GM19468 (cell line): ENCODE results near the gene ASZ1.
"Not testable (repeated sequence)": the region's sequence is repeated elsewhere in the genome, so short reads cannot be mapped to it uniquely, and the experiment has no call there.

Experiments
- ATAC-seq: cut with Tn5 transposase; IDR thresholded peaks from one replicate; pipeline ENCODE4 v1.9.1; 2021; ENCODE audit warnings: mild to moderate bottlenecking, moderate library complexity, moderate number of reproducible peaks; ENCODE audit not compliant: unreplicated experiment; ENCODE audit errors: extremely low read depth

Gene ASZ1

GRCh38 chr7:117427258-117427701 lies at the start of gene ASZ1:
TSS of gene ASZ1 (minus strand) at chr7:117427493. CDS start at chr7:117427460, 33 bp downstream.
- ATAC-seq: no peak

- no peak for ATAC-seq
Observed at GRCh38 chr7:117476557-117477215, 49.4 kb upstream of the ASZ1 start.

GRCh38 chr7:117472335-117472734 lies 45.0 kb upstream of the ASZ1 start:
- no peak for ATAC-seq

- ATAC-seq: peak; percentile 45
Observed at GRCh38 chr7:117470777-117471176, 43.5 kb upstream of the ASZ1 start.

- ATAC-seq: no peak
Observed at GRCh38 chr7:117468174-117468573, 40.9 kb upstream of the ASZ1 start.

GRCh38 chr7:117460815-117461214 lies 33.5 kb upstream of the ASZ1 start:
- ATAC-seq: not testable (repeated sequence)

GRCh38 chr7:117459735-117460134 lies 32.4 kb upstream of the ASZ1 start:
- ATAC-seq: no peak

GRCh38 chr7:117458977-117459583 lies 31.8 kb upstream of the ASZ1 start:
- ATAC-seq: no peak

- ATAC-seq: no peak
Observed at GRCh38 chr7:117448655-117449054, 21.4 kb upstream of the ASZ1 start.

GRCh38 chr7:117446220-117446815 lies 19.0 kb upstream of the ASZ1 start:
- ATAC-seq: no peak

GRCh38 chr7:117445206-117445605 lies 17.9 kb upstream of the ASZ1 start:
- no peak for ATAC-seq

- no peak for ATAC-seq
Observed at GRCh38 chr7:117444646-117445045, 17.4 kb upstream of the ASZ1 start.

GRCh38 chr7:117435475-117436043 lies 8.3 kb upstream of the ASZ1 start:
- ATAC-seq: peak; percentile 88

- ATAC-seq: peak; percentile 55
Observed at GRCh38 chr7:117424090-117424829, 3.0 kb downstream of the ASZ1 start.

GRCh38 chr7:117414591-117414990 lies 12.7 kb downstream of the ASZ1 start:
- not testable (repeated sequence) for ATAC-seq

GRCh38 chr7:117412946-117413559 lies 14.2 kb downstream of the ASZ1 start:
- no peak for ATAC-seq

- no peak for ATAC-seq
Observed at GRCh38 chr7:117412390-117412789, 14.9 kb downstream of the ASZ1 start.

GRCh38 chr7:117411539-117411938 lies 15.8 kb downstream of the ASZ1 start:
- ATAC-seq: no peak

GRCh38 chr7:117408831-117409230 lies 18.5 kb downstream of the ASZ1 start:
- no peak for ATAC-seq

GRCh38 chr7:117405519-117405918 lies 21.8 kb downstream of the ASZ1 start:
- no peak for ATAC-seq
